PFSK-1 (cell line): Measurements from ENCODE around the gene COA7.

Source experiments
- POLR2AphosphoS5 ChIP-seq: IDR thresholded peaks from 2 replicates; pipeline ENCODE4 v1.6.1; 2012; ENCODE audit warnings: low read depth, mild to moderate bottlenecking, control low read depth, low read length, moderate library complexity
- SIN3A ChIP-seq: IDR thresholded peaks from 2 replicates; pipeline ENCODE4 v1.6.1; 2012; ENCODE audit warnings: mild to moderate bottlenecking, low read length, moderate library complexity, borderline replicate concordance; ENCODE audit not compliant: insufficient read depth
- TAF1 ChIP-seq: IDR thresholded peaks from 2 replicates; pipeline ENCODE4 v1.6.1; 2012; ENCODE audit warnings: low read length, control low read depth, borderline replicate concordance; ENCODE audit not compliant: insufficient read depth
- TF ChIP-seq, protein P1 (sequence below), 2 experiments: IDR thresholded peaks; 2 replicates each; pipeline versions ENCODE4 v1.6.1 to v1.8.0; 2011 to 2012; ENCODE audit warnings: low read depth in 2 of 2, low read length in 2 of 2, control low read depth in 1 of 2, inconsistent platforms in 1 of 2, mild to moderate bottlenecking in 1 of 2, moderate library complexity in 1 of 2; ENCODE audit not compliant: insufficient read depth in 1 of 2

DNA sequence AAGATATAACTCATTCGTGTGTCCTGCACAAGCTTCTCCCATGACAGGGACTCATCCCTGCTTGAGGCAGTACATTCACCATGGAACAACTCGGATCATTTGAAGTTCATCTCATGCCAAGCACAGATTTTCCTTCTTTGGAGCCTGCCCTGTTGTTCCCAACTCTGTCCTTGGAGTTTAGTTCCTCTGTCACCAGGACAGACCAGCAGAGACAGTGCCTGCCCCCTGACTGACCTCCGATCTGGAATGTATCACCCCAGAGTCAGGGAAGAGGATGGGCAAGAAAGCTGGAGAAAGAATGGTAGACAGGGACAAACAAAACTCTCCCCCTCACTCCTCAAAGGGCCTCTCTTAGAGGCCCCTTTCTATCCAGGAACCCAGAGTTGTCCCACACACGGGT, 60.2 kb downstream of the COA7 start:
- TF ChIP-seq, protein P1, sequence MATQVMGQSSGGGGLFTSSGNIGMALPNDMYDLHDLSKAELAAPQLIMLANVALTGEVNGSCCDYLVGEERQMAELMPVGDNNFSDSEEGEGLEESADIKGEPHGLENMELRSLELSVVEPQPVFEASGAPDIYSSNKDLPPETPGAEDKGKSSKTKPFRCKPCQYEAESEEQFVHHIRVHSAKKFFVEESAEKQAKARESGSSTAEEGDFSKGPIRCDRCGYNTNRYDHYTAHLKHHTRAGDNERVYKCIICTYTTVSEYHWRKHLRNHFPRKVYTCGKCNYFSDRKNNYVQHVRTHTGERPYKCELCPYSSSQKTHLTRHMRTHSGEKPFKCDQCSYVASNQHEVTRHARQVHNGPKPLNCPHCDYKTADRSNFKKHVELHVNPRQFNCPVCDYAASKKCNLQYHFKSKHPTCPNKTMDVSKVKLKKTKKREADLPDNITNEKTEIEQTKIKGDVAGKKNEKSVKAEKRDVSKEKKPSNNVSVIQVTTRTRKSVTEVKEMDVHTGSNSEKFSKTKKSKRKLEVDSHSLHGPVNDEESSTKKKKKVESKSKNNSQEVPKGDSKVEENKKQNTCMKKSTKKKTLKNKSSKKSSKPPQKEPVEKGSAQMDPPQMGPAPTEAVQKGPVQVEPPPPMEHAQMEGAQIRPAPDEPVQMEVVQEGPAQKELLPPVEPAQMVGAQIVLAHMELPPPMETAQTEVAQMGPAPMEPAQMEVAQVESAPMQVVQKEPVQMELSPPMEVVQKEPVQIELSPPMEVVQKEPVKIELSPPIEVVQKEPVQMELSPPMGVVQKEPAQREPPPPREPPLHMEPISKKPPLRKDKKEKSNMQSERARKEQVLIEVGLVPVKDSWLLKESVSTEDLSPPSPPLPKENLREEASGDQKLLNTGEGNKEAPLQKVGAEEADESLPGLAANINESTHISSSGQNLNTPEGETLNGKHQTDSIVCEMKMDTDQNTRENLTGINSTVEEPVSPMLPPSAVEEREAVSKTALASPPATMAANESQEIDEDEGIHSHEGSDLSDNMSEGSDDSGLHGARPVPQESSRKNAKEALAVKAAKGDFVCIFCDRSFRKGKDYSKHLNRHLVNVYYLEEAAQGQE (IDR thresholded peaks at IDR 0.05; ENCODE audit: insufficient read depth in 1 of 2, low read depth in 2 of 2, low read length in 2 of 2) = no peak
- TF ChIP-seq TAF1 (no peak), POLR2AphosphoS5 (no peak), SIN3A (no peak)
